IMR-90 (cell line): ENCODE results near the gene USO1.

Experiments
- CEBPB ChIP-seq: IDR thresholded peaks from 2 replicates; pipeline ENCODE4 v1.6.1; 2012; ENCODE audit warnings: low read depth, low read length, improper control_type of control experiment
- CTCF ChIP-seq: conservative IDR thresholded peaks from 2 replicates; pipeline ENCODE4 v1.5.1; 2012; ENCODE audit warnings: mild to moderate bottlenecking, low read depth, low read length, improper control_type of control experiment
- MXI1 ChIP-seq: IDR thresholded peaks from 2 replicates; pipeline ENCODE4 v1.6.1; 2012; ENCODE audit warnings: low read depth, mild to moderate bottlenecking, low read length, moderate library complexity, borderline replicate concordance
- POLR2A ChIP-seq: IDR thresholded peaks from 2 replicates; pipeline ENCODE4 v1.6.1; 2012; ENCODE audit warnings: mild to moderate bottlenecking, low read depth, low read length

GRCh38 chr4:75699299-75699698 lies 25.1 kb upstream of the USO1 start:
- TF ChIP-seq MXI1: no peak
- no peak for TF ChIP-seq CTCF
- no peak for TF ChIP-seq CEBPB
- no peak for TF ChIP-seq POLR2A
